ENCODE results near the gene U2AF2. TPM values are rescaled to one million over a fixed set of nuclear protein-coding genes. Genes with fewer than 3 reads are reported as not detected.

Gene U2AF2
- total RNA-seq, 4 donors from 2014 or later = 38.1 to 60.2 (median 50.1) TPM

DNA sequence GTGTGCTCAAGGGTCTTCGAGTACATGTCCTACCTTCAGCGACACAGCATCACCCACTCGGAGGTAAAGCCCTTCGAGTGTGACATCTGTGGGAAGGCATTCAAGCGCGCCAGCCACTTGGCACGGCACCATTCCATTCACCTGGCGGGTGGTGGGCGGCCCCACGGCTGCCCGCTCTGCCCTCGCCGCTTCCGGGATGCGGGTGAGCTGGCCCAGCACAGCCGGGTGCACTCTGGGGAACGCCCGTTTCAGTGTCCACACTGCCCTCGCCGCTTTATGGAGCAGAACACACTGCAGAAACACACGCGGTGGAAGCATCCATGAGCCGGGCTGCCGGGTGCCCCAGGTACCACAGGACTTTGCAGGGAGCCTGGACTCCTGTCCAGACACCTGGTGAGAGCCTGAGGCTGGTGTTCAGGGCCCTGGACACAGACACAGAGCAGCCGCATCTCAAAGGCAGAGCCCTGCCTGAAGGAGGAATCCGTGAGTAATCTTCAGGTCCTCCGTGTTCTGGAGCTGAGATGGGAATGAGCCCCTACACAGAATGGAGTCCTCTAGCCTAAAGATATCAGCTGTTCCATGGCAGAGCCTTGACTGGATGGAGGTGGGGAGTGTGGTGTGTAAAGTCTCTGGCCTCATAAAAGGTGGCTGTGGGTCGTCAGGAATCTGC, 9.9 kb upstream of the U2AF2 start:
- Histone ChIP-seq H3K9me3 (no peaks in the 10 kb centered on the region), H3K4me1 (peaks cover 51 to 54% of the 10 kb centered on the region in 2 donors), H3K27ac (no peak overlapping the region), H3K36me3 (peaks cover 0 to 10% of the 10 kb centered on the region in 2 donors), H3K4me3 (no peak overlapping the region), H3K27me3 (no peaks in the 10 kb centered on the region)
- TF ChIP-seq, protein P1, sequence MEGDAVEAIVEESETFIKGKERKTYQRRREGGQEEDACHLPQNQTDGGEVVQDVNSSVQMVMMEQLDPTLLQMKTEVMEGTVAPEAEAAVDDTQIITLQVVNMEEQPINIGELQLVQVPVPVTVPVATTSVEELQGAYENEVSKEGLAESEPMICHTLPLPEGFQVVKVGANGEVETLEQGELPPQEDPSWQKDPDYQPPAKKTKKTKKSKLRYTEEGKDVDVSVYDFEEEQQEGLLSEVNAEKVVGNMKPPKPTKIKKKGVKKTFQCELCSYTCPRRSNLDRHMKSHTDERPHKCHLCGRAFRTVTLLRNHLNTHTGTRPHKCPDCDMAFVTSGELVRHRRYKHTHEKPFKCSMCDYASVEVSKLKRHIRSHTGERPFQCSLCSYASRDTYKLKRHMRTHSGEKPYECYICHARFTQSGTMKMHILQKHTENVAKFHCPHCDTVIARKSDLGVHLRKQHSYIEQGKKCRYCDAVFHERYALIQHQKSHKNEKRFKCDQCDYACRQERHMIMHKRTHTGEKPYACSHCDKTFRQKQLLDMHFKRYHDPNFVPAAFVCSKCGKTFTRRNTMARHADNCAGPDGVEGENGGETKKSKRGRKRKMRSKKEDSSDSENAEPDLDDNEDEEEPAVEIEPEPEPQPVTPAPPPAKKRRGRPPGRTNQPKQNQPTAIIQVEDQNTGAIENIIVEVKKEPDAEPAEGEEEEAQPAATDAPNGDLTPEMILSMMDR (IDR thresholded peaks at IDR 0.05 in 4 of 5, conservative IDR thresholded peaks at IDR 0.05 in 1 of 5) = no peak
- no peak for TF ChIP-seq POLR2A (IDR thresholded peaks at IDR 0.05)
- in situ Hi-C loops (cut with MboI; ENCODE audit: low sequenced_read_pairs in 4 of 4) (loop anchor here in 1 of 4 donors (25.0 kb wide), 1 partner anchor 508 kb away; the partner anchor contains the start of gene TNNT1), intact Hi-C loops (cut with DNase I; ENCODE audit: low total_unique reads) (loop anchor here (5.0 kb wide), 1 partner anchor 528 kb away; the partner anchor contains the start of gene PPP1R12C)
- DNase-seq (no peak), ATAC-seq (no peak)

DNA sequence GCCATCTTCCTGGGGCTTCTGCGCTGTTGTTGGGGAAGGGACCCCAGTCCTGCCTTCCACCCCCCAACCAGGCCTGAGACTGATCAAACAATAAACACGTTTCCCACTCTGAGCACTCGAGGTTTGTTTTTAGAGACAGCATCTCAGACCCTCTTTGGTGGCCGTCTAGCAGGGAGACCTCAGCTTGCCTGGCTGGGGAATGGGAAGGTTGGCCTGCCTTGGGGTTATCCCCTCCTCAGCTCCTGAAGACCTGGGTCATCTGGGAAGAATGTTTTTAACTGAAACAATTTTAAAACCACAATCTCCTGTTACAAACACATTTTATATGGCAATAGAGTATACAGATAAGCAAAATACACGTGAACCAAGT, 9.3 kb upstream of the U2AF2 start:
- intact Hi-C loops (cut with DNase I; ENCODE audit: low total_unique reads) = no loop called here
- Histone ChIP-seq H3K27ac (no peak overlapping the region), H3K4me3 (no peak overlapping the region), H3K36me3 (peaks cover 0 to 10% of the 10 kb centered on the region in 2 donors), H3K4me1 (peaks cover 46 to 49% of the 10 kb centered on the region in 2 donors), H3K27me3 (no peaks in the 10 kb centered on the region), H3K9me3 (no peaks in the 10 kb centered on the region)
- no peak for TF ChIP-seq POLR2A (IDR thresholded peaks at IDR 0.05)
- TF ChIP-seq, protein P1 (IDR thresholded peaks at IDR 0.05 in 4 of 5, conservative IDR thresholded peaks at IDR 0.05 in 1 of 5) = no peak
- no peak for DNase-seq
- in situ Hi-C loops (cut with MboI; ENCODE audit: low sequenced_read_pairs in 4 of 4) = loop anchor here in 1 of 4 donors (25.0 kb wide), 1 partner anchor 508 kb away; the partner anchor contains the start of gene TNNT1
- ATAC-seq = no peak

DNA sequence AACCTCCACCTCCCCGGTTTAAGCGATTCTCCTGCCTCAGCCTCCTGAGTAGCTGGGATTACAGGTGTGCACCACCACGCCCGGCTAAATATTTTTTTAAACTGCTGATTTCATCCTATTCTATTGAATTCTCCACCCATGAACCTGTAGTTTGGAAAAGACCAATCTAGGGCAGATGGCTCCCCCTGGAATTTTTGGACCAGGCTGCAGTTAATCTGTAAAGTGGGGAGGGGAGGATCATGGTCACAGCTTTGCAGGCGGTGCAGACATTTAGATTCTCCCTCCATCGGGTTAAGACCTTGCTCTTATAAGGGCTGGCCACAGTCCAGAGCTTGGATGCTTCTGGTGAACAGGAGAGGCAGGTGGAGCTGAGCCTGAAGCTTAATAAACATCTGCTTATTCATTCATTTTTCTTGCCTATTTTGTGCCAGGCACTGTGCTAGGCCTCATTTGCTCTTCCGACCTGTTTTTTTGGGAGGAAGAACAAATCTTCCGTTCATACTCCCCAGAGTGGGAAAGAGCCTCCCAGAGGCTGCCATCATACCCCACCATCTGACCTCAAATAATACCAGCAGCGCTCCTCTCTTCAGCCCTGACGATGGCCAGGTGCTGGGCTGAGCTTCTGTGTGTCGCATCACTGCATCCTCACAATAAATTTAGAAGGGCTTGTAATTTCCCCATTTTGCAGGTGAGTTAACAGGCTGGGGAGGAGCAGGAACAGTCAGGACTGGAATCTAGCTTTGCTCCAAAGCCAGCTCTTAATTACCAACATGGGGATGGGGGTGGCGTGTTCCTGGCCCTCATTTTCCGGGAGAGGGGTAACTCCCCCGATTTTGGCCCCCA, 7.7 kb upstream of the U2AF2 start:
- Histone ChIP-seq H3K27ac (peak overlapping the region; percentile 72 to 91 (median 84)), H3K4me3 (peak overlapping the region; percentile 80 to 88 (median 82)), H3K36me3 (peaks cover 0 to 10% of the 10 kb centered on the region in 2 donors), H3K9me3 (no peaks in the 10 kb centered on the region), H3K27me3 (no peaks in the 10 kb centered on the region), H3K4me1 (peaks cover 43 to 45% of the 10 kb centered on the region in 2 donors)
- in situ Hi-C loops (cut with MboI; ENCODE audit: low sequenced_read_pairs in 4 of 4) = loop anchor here in 1 of 4 donors (25.0 kb wide), 1 partner anchor 510 kb away; the partner anchor contains the start of gene TNNT1
- DNase-seq (no peak), ATAC-seq (no peak)
- no peak for TF ChIP-seq POLR2A (IDR thresholded peaks at IDR 0.05)
- TF ChIP-seq, protein P1 (IDR thresholded peaks at IDR 0.05 in 4 of 5, conservative IDR thresholded peaks at IDR 0.05 in 1 of 5) = no peak
- intact Hi-C loops (cut with DNase I; ENCODE audit: low total_unique reads) = no loop called here

DNA sequence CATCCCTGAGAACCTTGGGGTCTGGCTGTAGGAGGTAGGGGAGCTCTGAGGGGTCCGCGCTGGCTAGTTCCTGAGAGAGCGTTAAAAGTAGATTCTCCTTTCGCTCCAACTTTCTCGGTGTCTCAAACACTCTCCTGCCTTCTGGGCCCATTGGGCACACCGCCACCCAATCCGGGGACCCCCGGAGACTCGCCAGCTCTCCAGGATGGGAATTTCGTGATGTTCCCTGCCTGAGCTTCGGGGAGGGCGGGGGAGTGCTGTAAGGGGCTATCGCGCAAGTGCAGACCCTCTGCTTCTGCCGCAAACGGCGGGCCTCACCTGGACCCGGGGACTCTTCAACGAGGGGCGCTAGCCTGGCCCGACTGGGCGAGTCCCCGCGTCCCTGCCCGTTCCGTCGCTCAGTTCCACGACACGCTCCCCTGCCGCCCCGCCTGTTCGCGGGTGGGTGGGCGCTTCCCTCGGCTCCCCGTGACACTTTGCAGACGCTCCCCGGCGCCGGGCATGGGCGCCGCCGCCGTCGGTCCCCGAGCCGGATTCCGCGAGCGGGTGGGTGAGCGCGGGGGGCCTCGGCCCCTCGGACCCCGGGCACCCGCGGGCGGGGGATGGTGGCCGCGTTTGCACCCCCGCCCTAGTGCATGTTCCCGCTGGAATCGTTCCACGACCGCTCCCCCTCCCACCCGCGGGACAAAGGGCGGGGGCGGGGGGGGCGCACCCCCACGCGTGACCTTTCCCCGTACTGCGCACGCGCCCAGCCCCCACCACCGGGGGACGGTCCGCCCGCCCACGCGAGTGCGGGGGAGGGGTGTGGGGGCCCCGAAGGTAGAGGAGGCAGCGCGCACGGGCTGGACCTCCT, 6.9 kb upstream of the U2AF2 start, which contains the start of gene CCDC106:
Gene CCDC106, plus strand, starts transcription at position 481 of the 853 bp plus-strand sequence. CDS start 835 bp downstream, outside the sequence.
- peak in 1 of 2 donors; percentile 56 for DNase-seq
- H3K4me3 ChIP-seq = peak within 1 kb of the TSS; percentile 80 to 88 (median 82)
- peaks cover 0 to 14% of the 10 kb centered on the region in 2 donors for H3K36me3 ChIP-seq
- no peaks in the 10 kb centered on the region for H3K27me3 ChIP-seq
- H3K4me1 ChIP-seq = peaks cover 37 to 38% of the 10 kb centered on the region in 2 donors
- intact Hi-C loops (cut with DNase I; ENCODE audit: low total_unique reads) (no loop called here), in situ Hi-C loops (cut with MboI; ENCODE audit: low sequenced_read_pairs in 4 of 4) (loop anchor here in 1 of 4 donors (25.0 kb wide), 1 partner anchor 511 kb away; the partner anchor contains the start of gene TNNT1)
- TF ChIP-seq, protein P1 (IDR thresholded peaks at IDR 0.05 in 4 of 5, conservative IDR thresholded peaks at IDR 0.05 in 1 of 5) = peak in 1 of 5 experiments; percentile 8
- no peak for TF ChIP-seq POLR2A (IDR thresholded peaks at IDR 0.05)
- peak within 1 kb of the TSS; percentile 72 to 91 (median 84) for H3K27ac ChIP-seq
- ATAC-seq = peak; percentile 45 to 64
- H3K9me3 ChIP-seq = no peaks in the 10 kb centered on the region

Measured in gastrocnemius medialis (tissue), 4 donors.